AG09309 (cell line): ENCODE results near the gene STX17.

ENCODE experiments used
- DNase-seq: peaks from one replicate; pipeline ENCODE4 v3.0.0-alpha.2; 2010; ENCODE audit warnings: low read depth
- H3K4me3 ChIP-seq: 2 replicates; pipeline ENCODE4 v1.5.1; 2011; ENCODE audit warnings: mild to moderate bottlenecking, low read depth, low read length, moderate library complexity; ENCODE audit not compliant: control insufficient read depth
- CTCF ChIP-seq: IDR thresholded peaks from 2 replicates; pipeline ENCODE4 v1.5.1; 2011; ENCODE audit warnings: mild to moderate bottlenecking, low read depth, low read length, inconsistent platforms; ENCODE audit not compliant: insufficient read depth, control insufficient read depth; ENCODE audit errors: missing control alignments

Gene STX17

GRCh38 chr9:99903393-99903792 is 3.1 kb upstream of the STX17 start:
- no peak for DNase-seq
- H3K4me3 ChIP-seq: no peak overlapping the region
- TF ChIP-seq CTCF: no peak

- DNase-seq: no peak
- peak overlapping the region; percentile 98 for H3K4me3 ChIP-seq
- TF ChIP-seq CTCF: no peak
These were observed 536 bp upstream of the STX17 start for GRCh38 chr9:99905833-99906402.

- TF ChIP-seq CTCF: no peak
- H3K4me3 ChIP-seq: peak overlapping the region; percentile 98
- no peak for DNase-seq
These were observed 716 bp downstream of the STX17 start for GRCh38 chr9:99907208-99907532.

- DNase-seq: no peak
- TF ChIP-seq CTCF: no peak
- H3K4me3 ChIP-seq: no peak overlapping the region
These were observed 5.1 kb downstream of the STX17 start for GRCh38 chr9:99911600-99911999.

GRCh38 chr9:99916650-99917049 is 10.2 kb downstream of the STX17 start:
- TF ChIP-seq CTCF: no peak

GRCh38 chr9:99918134-99918533 is 11.7 kb downstream of the STX17 start:
- no peak overlapping the region for H3K4me3 ChIP-seq
- no peak for TF ChIP-seq CTCF
- no peak for DNase-seq

More at GRCh38 chr9:99916650-99917049, 10.2 kb downstream of the STX17 start:
- no peak overlapping the region for H3K4me3 ChIP-seq
- no peak for DNase-seq

- no peak for TF ChIP-seq CTCF
- no peak for DNase-seq
- H3K4me3 ChIP-seq: no peak overlapping the region
These were observed 13.5 kb downstream of the STX17 start for GRCh38 chr9:99919930-99920329.
